ENCODE data around the gene FDCSP. TPM values are rescaled to one million over a fixed set of nuclear protein-coding genes. Genes with fewer than 3 reads are reported as not detected.

FDCSP gene
- total and polyA plus RNA-seq, 2 of the 13 experiments (the other 11 are each of a cell fraction or from before 2014, with no cell fraction given), result not detected

DNA sequence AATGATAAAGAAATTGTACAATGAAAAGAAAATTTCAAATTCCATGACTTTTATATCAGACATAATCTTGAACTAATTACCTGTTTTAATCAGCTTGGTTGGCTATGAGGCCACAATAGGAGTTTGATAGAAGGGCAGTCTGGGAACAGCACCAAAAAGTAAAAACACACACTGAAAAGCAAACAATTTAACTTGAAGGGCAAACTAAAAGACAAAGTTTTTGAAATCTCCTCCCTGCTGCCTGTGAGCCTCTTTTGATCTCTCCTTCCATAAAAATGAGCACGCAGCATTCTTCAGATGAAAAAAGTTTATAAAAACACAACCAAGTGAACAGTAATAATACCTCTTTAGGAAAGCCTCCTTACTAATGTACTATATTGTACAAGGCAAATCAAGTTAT lies 22.3 kb upstream of the FDCSP start (continued):
- TF ChIP-seq, protein P1, sequence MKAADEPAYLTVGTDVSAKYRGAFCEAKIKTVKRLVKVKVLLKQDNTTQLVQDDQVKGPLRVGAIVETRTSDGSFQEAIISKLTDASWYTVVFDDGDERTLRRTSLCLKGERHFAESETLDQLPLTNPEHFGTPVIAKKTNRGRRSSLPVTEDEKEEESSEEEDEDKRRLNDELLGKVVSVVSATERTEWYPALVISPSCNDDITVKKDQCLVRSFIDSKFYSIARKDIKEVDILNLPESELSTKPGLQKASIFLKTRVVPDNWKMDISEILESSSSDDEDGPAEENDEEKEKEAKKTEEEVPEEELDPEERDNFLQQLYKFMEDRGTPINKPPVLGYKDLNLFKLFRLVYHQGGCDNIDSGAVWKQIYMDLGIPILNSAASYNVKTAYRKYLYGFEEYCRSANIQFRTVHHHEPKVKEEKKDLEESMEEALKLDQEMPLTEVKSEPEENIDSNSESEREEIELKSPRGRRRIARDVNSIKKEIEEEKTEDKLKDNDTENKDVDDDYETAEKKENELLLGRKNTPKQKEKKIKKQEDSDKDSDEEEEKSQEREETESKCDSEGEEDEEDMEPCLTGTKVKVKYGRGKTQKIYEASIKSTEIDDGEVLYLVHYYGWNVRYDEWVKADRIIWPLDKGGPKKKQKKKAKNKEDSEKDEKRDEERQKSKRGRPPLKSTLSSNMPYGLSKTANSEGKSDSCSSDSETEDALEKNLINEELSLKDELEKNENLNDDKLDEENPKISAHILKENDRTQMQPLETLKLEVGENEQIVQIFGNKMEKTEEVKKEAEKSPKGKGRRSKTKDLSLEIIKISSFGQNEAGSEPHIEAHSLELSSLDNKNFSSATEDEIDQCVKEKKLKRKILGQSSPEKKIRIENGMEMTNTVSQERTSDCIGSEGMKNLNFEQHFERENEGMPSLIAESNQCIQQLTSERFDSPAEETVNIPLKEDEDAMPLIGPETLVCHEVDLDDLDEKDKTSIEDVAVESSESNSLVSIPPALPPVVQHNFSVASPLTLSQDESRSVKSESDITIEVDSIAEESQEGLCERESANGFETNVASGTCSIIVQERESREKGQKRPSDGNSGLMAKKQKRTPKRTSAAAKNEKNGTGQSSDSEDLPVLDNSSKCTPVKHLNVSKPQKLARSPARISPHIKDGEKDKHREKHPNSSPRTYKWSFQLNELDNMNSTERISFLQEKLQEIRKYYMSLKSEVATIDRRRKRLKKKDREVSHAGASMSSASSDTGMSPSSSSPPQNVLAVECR (CRISPR knock-in tag; IDR thresholded peaks at IDR 0.05; ENCODE audit: borderline replicate concordance), result no peak
- no peak for TF ChIP-seq ONECUT2 (CRISPR knock-in tag; IDR thresholded peaks at IDR 0.05)
- 0 out of 2 replicates have a peak, but pooled peaks have one; percentile 67 for TF ChIP-seq RCOR2 (CRISPR knock-in tag; IDR thresholded peaks at IDR 0.05)
- TF ChIP-seq TRIM24 (CRISPR knock-in tag; IDR thresholded peaks at IDR 0.05), result no peak
- TF ChIP-seq, protein P2, sequence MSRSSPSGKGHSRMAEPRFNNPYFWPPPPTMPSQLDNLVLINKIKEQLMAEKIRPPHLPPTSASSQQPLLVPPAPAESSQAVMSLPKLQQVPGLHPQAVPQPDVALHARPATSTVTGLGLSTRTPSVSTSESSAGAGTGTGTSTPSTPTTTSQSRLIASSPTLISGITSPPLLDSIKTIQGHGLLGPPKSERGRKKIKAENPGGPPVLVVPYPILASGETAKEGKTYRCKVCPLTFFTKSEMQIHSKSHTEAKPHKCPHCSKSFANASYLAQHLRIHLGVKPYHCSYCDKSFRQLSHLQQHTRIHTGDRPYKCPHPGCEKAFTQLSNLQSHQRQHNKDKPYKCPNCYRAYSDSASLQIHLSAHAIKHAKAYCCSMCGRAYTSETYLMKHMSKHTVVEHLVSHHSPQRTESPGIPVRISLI (CRISPR knock-in tag; IDR thresholded peaks at IDR 0.05; ENCODE audit: borderline replicate concordance), result peak; percentile 34; the same call in 1 of the 2 replicates
- TF ChIP-seq, protein P3, sequence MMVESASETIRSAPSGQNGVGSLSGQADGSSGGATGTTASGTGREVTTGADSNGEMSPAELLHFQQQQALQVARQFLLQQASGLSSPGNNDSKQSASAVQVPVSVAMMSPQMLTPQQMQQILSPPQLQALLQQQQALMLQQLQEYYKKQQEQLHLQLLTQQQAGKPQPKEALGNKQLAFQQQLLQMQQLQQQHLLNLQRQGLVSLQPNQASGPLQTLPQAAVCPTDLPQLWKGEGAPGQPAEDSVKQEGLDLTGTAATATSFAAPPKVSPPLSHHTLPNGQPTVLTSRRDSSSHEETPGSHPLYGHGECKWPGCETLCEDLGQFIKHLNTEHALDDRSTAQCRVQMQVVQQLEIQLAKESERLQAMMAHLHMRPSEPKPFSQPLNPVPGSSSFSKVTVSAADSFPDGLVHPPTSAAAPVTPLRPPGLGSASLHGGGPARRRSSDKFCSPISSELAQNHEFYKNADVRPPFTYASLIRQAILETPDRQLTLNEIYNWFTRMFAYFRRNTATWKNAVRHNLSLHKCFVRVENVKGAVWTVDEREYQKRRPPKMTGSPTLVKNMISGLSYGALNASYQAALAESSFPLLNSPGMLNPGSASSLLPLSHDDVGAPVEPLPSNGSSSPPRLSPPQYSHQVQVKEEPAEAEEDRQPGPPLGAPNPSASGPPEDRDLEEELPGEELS (CRISPR knock-in tag; IDR thresholded peaks at IDR 0.05), result peak; percentile 56
- TF ChIP-seq CREB1 (IDR thresholded peaks at IDR 0.05), result no peak
- 0 out of 2 replicates have a peak, but pooled peaks have one; percentile 19 for TF ChIP-seq CREB1 (CRISPR knock-in tag; IDR thresholded peaks at IDR 0.05)
- no peak for TF ChIP-seq ZNF564 (CRISPR knock-in tag; IDR thresholded peaks at IDR 0.05)
- no peak for TF ChIP-seq ZNF337 (CRISPR knock-in tag; IDR thresholded peaks at IDR 0.05; ENCODE audit: borderline replicate concordance, low read depth)
- TF ChIP-seq ARID2 (CRISPR knock-in tag; IDR thresholded peaks at IDR 0.05; ENCODE audit: borderline replicate concordance), result no peak
- TF ChIP-seq, protein P4, sequence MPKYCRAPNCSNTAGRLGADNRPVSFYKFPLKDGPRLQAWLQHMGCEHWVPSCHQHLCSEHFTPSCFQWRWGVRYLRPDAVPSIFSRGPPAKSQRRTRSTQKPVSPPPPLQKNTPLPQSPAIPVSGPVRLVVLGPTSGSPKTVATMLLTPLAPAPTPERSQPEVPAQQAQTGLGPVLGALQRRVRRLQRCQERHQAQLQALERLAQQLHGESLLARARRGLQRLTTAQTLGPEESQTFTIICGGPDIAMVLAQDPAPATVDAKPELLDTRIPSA (CRISPR knock-in tag; IDR thresholded peaks at IDR 0.05; ENCODE audit: borderline replicate concordance), result no peak
- no peak for TF ChIP-seq KAT7 (CRISPR knock-in tag; IDR thresholded peaks at IDR 0.05; ENCODE audit: borderline replicate concordance)
- TF ChIP-seq ZKSCAN8 (CRISPR knock-in tag; IDR thresholded peaks at IDR 0.05; ENCODE audit: borderline replicate concordance), result no peak
- TF ChIP-seq ZNF547 (CRISPR knock-in tag; IDR thresholded peaks at IDR 0.05), result no peak
- peak; percentile 42; the same call in 1 of the 2 replicates for TF ChIP-seq BCL6 (CRISPR knock-in tag; IDR thresholded peaks at IDR 0.05)
- TF ChIP-seq ZMYM2 (CRISPR knock-in tag; IDR thresholded peaks at IDR 0.05), result no peak
- TF ChIP-seq EP300 (IDR thresholded peaks at IDR 0.05; ENCODE audit: low read depth in 2 of 2, low read length in 2 of 2), result peak in 1 of 2 experiments; percentile 70; a peak in 2 of 4 replicates
- TF ChIP-seq EP300 (CRISPR knock-in tag; IDR thresholded peaks at IDR 0.05; ENCODE audit: borderline replicate concordance), result no peak
- no peak for TF ChIP-seq KDM1A (CRISPR knock-in tag; IDR thresholded peaks at IDR 0.05)
- TF ChIP-seq, protein P5, sequence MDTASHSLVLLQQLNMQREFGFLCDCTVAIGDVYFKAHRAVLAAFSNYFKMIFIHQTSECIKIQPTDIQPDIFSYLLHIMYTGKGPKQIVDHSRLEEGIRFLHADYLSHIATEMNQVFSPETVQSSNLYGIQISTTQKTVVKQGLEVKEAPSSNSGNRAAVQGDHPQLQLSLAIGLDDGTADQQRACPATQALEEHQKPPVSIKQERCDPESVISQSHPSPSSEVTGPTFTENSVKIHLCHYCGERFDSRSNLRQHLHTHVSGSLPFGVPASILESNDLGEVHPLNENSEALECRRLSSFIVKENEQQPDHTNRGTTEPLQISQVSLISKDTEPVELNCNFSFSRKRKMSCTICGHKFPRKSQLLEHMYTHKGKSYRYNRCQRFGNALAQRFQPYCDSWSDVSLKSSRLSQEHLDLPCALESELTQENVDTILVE (CRISPR knock-in tag; IDR thresholded peaks at IDR 0.05), result no peak
- no peak for TF ChIP-seq ZNF761 (CRISPR knock-in tag; conservative IDR thresholded peaks at IDR 0.05)
- TF ChIP-seq ZNF33A (CRISPR knock-in tag; IDR thresholded peaks at IDR 0.05; ENCODE audit: borderline replicate concordance), result no peak

All from HepG2 (cell line).